ENCODE data around the gene COL4A5.

COL4A5 gene

GRCh38 chrX:108642273-108642628 is 202.6 kb downstream of the COL4A5 start (continued):
- TF ChIP-seq TSHZ1 (tag by site-specific recombination; IDR thresholded peaks at IDR 0.05; ENCODE audit: borderline replicate concordance) (no peak), OSR2 (tag by site-specific recombination; IDR thresholded peaks at IDR 0.05) (no peak), ZSCAN18 (tag by site-specific recombination; IDR thresholded peaks at IDR 0.05) (no peak)

DNA sequence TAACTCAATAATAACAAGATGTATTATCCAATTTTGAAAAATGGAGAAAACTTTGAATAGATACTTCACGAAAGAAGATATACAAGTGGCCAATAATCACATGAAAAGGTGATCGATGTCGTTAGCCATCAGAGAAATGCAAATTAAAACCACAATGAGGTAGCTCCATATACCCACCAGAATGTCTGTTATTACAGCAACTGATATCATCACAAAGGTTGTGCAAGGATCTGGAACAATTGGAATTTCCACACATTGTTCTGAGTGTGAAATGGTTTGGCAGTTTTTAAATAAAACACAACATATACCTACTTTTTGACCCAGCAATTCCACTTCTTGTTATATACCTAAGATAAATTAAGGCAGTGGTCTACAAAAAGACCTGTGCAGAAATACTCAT is 225.1 kb downstream of the COL4A5 start:
- Histone ChIP-seq H3K9me3 (ENCODE audit: control insufficient read depth, insufficient read depth, low read depth, low read length) (no peaks in the 10 kb centered on the region), H3K4me1 (ENCODE audit: control insufficient read depth, insufficient read depth, low read length) (no peaks in the 10 kb centered on the region), H3K4me3 (ENCODE audit: low read depth, low read length) (no peak overlapping the region), H3K36me3 (ENCODE audit: control insufficient read depth in 2 of 2, insufficient read depth in 1 of 2, low read length in 2 of 2) (no peaks in the 10 kb centered on the region; a peak in 1 of 3 replicates), H3K27ac (ENCODE audit: extremely low read depth, low read depth, low read length) (no peak overlapping the region)
- TF ChIP-seq, protein P1, sequence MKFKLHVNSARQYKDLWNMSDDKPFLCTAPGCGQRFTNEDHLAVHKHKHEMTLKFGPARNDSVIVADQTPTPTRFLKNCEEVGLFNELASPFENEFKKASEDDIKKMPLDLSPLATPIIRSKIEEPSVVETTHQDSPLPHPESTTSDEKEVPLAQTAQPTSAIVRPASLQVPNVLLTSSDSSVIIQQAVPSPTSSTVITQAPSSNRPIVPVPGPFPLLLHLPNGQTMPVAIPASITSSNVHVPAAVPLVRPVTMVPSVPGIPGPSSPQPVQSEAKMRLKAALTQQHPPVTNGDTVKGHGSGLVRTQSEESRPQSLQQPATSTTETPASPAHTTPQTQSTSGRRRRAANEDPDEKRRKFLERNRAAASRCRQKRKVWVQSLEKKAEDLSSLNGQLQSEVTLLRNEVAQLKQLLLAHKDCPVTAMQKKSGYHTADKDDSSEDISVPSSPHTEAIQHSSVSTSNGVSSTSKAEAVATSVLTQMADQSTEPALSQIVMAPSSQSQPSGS (tag by site-specific recombination; IDR thresholded peaks at IDR 0.05; ENCODE audit: low read depth): no peak
- TF ChIP-seq ZSCAN5A (tag by site-specific recombination; IDR thresholded peaks at IDR 0.05) (no peak), ZNF239 (tag by site-specific recombination; IDR thresholded peaks at IDR 0.05) (no peak), ZNF174 (tag by site-specific recombination; IDR thresholded peaks at IDR 0.05) (no peak), ZFP69B (tag by site-specific recombination; IDR thresholded peaks at IDR 0.05) (no peak), ZNF16 (tag by site-specific recombination; IDR thresholded peaks at IDR 0.05; ENCODE audit: low read depth) (no peak), ZFP41 (tag by site-specific recombination; IDR thresholded peaks at IDR 0.05; ENCODE audit: borderline replicate concordance) (no peak), ZNF843 (tag by site-specific recombination; IDR thresholded peaks at IDR 0.05) (no peak), HOXA7 (CRISPR knock-in tag; IDR thresholded peaks at IDR 0.05; ENCODE audit: borderline replicate concordance) (no peak), ZBTB20 (tag by site-specific recombination; IDR thresholded peaks at IDR 0.05) (no peak), ZBTB10 (tag by site-specific recombination; IDR thresholded peaks at IDR 0.05) (no peak), ZNF48 (tag by site-specific recombination; IDR thresholded peaks at IDR 0.05) (no peak), ZNF324 (tag by site-specific recombination; IDR thresholded peaks at IDR 0.05) (no peak), ZNF362 (tag by site-specific recombination; IDR thresholded peaks at IDR 0.05) (no peak), ZNF394 (tag by site-specific recombination; IDR thresholded peaks at IDR 0.05; ENCODE audit: borderline replicate concordance) (no peak), ZNF623 (tag by site-specific recombination; IDR thresholded peaks at IDR 0.05) (no peak), SETDB1 (IDR thresholded peaks at IDR 0.05; ENCODE audit: insufficient read length, low read length) (no peak), ZNF639 (tag by site-specific recombination; IDR thresholded peaks at IDR 0.05) (no peak), ZNF768 (tag by site-specific recombination; IDR thresholded peaks at IDR 0.05) (no peak)
- TF ChIP-seq, protein P2, sequence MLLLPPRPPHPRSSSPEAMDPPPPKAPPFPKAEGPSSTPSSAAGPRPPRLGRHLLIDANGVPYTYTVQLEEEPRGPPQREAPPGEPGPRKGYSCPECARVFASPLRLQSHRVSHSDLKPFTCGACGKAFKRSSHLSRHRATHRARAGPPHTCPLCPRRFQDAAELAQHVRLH (tag by site-specific recombination; IDR thresholded peaks at IDR 0.05): no peak
- ChIA-PET CTCF (no interaction called here), POLR2A (no interaction called here)
